Parathyroid adenoma (tissue), 2 donors: Measurements from ENCODE around the gene TCF15.

ENCODE experiments used
- H2AFZ ChIP-seq: fragments of 300-600 bp; sonication (generic); one replicate; pipeline ENCODE4 v1.7.0; 2017; ENCODE audit warnings: antibody characterized with exemption, mild to moderate bottlenecking
- H3K27ac ChIP-seq: fragments of 300-600 bp; sonication (generic); one replicate; pipeline ENCODE4 v1.7.0; 2017
- H3K27me3 ChIP-seq: fragments of 300-600 bp; sonication (generic); one replicate; pipeline ENCODE4 v1.7.0; 2017; ENCODE audit warnings: low read length; ENCODE audit not compliant: control insufficient read depth, insufficient read depth
- H3K36me3 ChIP-seq: fragments of 300-600 bp; sonication (generic); one replicate; pipeline ENCODE4 v1.7.0; 2017; ENCODE audit warnings: low read length; ENCODE audit not compliant: control insufficient read depth, insufficient read depth
- H3K4me1 ChIP-seq: fragments of 300-600 bp; sonication (generic); one replicate; pipeline ENCODE4 v1.7.0; 2017; ENCODE audit warnings: control low read depth
- H3K4me2 ChIP-seq: fragments of 300-600 bp; sonication (generic); one replicate; pipeline ENCODE4 v1.7.0; 2017; ENCODE audit warnings: low read length
- H3K4me3 ChIP-seq: fragments of 300-600 bp; sonication (generic); one replicate; pipeline ENCODE4 v1.7.0; 2017; ENCODE audit warnings: low read depth, low read length
- H3K79me2 ChIP-seq: fragments of 300-600 bp; sonication (generic); one replicate; pipeline ENCODE4 v1.7.0; 2017; ENCODE audit warnings: control low read depth
- H3K9ac ChIP-seq: fragments of 300-600 bp; sonication (generic); one replicate; pipeline ENCODE4 v1.7.0; 2017; ENCODE audit warnings: mild to moderate bottlenecking
- H3K9me3 ChIP-seq: fragments of 300-600 bp; sonication (generic); one replicate; pipeline ENCODE4 v1.7.0; 2017; ENCODE audit warnings: low read length; ENCODE audit not compliant: control insufficient read depth
- TF ChIP-seq, protein P1 (sequence below): fragments of 300-600 bp; sonication (generic); IDR thresholded peaks from one replicate; pipeline ENCODE4 v1.7.0; 2017; ENCODE audit warnings: antibody characterized with exemption, mild to moderate bottlenecking
- donor health status: primary hyperparathyroidism.

Gene TCF15

DNA sequence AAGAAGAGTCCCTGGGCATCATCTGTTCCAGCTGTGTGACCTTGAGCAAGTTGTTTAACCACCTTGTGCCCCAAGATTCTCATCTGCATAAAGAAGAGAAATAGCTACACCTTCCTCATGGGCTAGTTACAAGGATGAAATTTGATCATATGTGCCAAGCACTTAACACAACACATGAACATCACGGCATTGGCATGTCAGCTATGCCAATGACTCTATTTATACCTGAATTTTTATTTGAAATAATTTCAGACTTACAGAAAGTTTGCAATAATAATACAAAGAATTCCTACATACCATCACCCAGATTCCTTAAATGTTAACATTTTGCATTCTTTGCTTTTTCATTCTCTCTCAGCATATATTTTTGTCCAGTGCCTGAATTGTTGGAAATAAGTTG, 21.0 kb upstream of the TCF15 start:
- no peak overlapping the region for H2AFZ ChIP-seq
- no peaks in the 10 kb centered on the region for H3K4me1 ChIP-seq
- H3K4me2 ChIP-seq = no peak overlapping the region
- no peak overlapping the region for H3K27ac ChIP-seq
- TF ChIP-seq, protein P1, sequence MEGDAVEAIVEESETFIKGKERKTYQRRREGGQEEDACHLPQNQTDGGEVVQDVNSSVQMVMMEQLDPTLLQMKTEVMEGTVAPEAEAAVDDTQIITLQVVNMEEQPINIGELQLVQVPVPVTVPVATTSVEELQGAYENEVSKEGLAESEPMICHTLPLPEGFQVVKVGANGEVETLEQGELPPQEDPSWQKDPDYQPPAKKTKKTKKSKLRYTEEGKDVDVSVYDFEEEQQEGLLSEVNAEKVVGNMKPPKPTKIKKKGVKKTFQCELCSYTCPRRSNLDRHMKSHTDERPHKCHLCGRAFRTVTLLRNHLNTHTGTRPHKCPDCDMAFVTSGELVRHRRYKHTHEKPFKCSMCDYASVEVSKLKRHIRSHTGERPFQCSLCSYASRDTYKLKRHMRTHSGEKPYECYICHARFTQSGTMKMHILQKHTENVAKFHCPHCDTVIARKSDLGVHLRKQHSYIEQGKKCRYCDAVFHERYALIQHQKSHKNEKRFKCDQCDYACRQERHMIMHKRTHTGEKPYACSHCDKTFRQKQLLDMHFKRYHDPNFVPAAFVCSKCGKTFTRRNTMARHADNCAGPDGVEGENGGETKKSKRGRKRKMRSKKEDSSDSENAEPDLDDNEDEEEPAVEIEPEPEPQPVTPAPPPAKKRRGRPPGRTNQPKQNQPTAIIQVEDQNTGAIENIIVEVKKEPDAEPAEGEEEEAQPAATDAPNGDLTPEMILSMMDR = no peak
- no peaks in the 10 kb centered on the region for H3K79me2 ChIP-seq
- no peaks in the 10 kb centered on the region for H3K9me3 ChIP-seq
- H3K36me3 ChIP-seq = no peaks in the 10 kb centered on the region
- H3K4me3 ChIP-seq = no peak overlapping the region
- H3K27me3 ChIP-seq = no peaks in the 10 kb centered on the region
- no peak overlapping the region for H3K9ac ChIP-seq

DNA sequence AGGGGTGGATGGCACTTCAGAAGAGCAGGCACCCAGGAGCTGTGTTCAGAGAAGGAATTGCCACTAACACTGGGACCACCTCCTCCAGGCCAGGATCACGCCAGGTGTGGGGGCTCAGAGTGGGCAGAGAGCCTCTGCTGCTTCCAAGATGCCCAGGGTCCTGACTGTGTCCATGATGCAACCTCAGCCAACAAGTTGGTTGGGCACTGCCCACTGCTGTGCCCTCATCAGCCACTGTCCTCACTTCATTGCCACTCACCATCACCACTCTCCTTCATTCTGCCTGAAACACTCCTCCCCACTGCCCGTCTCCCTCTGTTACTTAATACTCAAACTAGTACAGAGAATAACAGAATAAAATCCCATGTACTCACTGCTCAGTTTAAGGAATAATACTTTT, 16.5 kb upstream of the TCF15 start:
- no peak overlapping the region for H2AFZ ChIP-seq
- no peaks in the 10 kb centered on the region for H3K4me1 ChIP-seq
- no peaks in the 10 kb centered on the region for H3K9me3 ChIP-seq
- H3K9ac ChIP-seq = no peak overlapping the region
- H3K36me3 ChIP-seq = no peaks in the 10 kb centered on the region
- no peak overlapping the region for H3K4me2 ChIP-seq
- TF ChIP-seq, protein P1 = no peak
- H3K27me3 ChIP-seq = no peaks in the 10 kb centered on the region
- H3K27ac ChIP-seq = no peak overlapping the region
- H3K79me2 ChIP-seq = no peaks in the 10 kb centered on the region
- H3K4me3 ChIP-seq = no peak overlapping the region

DNA sequence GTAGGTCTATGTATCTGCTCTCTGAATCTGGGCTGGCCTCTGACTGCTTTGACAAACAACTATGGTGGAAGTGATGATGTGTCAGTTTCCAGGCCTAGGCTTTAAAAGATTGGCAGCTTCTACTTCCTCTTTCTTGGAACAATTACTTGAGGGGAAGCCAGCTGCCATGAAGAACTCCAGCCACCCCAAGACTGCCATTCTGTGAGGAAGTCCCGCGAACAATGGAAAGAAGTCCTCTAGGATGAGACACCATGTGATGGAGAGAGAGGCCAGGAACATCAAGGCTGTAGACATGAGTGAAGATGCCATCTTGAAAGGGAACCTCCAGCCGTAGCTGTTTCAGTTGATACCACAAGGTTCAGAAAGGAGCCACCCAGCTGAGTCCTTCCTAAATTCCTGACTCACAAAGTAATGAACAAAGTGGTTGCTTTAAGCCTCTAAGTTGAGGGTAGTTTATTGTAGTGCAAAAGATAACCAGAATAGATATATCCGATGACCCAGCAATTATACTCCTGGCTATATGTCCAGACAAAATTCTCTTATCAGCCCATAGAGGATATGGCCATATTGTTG, 15.3 kb upstream of the TCF15 start:
- no peak overlapping the region for H3K4me2 ChIP-seq
- no peaks in the 10 kb centered on the region for H3K36me3 ChIP-seq
- H2AFZ ChIP-seq = no peak overlapping the region
- no peaks in the 10 kb centered on the region for H3K79me2 ChIP-seq
- H3K9ac ChIP-seq = no peak overlapping the region
- H3K4me1 ChIP-seq = no peaks in the 10 kb centered on the region
- H3K9me3 ChIP-seq = no peaks in the 10 kb centered on the region
- no peaks in the 10 kb centered on the region for H3K27me3 ChIP-seq
- TF ChIP-seq, protein P1 = no peak
- no peak overlapping the region for H3K27ac ChIP-seq
- H3K4me3 ChIP-seq = no peak overlapping the region

DNA sequence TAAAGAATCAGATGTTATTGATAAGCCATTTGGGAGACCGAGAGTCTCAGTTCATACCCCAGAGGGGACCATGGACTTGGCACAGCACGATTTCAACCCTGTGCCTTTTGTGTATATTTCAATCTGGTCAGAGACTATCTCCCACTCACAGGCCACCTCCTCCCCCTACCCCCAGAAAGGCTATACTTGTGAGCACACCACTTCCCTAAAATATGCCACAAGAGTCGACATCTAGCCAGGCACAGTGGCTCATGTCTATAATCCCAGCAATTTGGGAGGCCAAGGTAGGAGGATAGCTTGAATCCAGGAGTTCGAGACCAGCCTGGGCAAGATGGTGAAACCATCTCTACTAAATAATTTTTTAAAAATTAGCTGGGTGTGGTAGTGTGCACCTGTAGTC, 13.6 kb upstream of the TCF15 start:
- H3K9ac ChIP-seq = no peak overlapping the region
- TF ChIP-seq, protein P1 = no peak
- H2AFZ ChIP-seq = no peak overlapping the region
- H3K79me2 ChIP-seq = no peaks in the 10 kb centered on the region
- no peak overlapping the region for H3K4me2 ChIP-seq
- H3K4me1 ChIP-seq = no peaks in the 10 kb centered on the region
- H3K9me3 ChIP-seq = no peaks in the 10 kb centered on the region
- no peak overlapping the region for H3K27ac ChIP-seq
- H3K4me3 ChIP-seq = no peak overlapping the region
- H3K36me3 ChIP-seq = no peaks in the 10 kb centered on the region
- no peaks in the 10 kb centered on the region for H3K27me3 ChIP-seq

DNA sequence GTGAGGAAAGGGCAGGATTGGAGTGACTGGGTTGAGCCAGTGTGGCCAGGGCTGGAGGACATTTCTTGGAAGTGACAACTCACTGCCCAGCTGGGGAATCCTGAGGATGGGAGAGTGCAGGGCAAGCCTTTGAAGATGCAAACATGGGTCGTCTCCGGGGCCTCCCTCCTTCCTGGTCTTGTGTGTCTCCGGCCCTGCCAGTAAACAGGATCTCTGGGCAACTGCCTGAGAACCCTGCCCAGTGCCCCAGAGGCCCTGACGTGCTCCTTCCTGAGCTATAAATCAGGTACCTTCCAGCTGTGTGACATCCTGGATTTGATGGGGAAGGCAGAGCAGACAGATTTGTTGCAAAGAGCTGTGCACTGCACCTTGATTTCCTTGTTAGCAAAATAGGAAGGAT, 12.9 kb upstream of the TCF15 start:
- Histone ChIP-seq H3K36me3 (no peaks in the 10 kb centered on the region), H3K79me2 (no peaks in the 10 kb centered on the region), H3K4me3 (no peak overlapping the region), H3K9ac (no peak overlapping the region), H3K4me1 (no peaks in the 10 kb centered on the region), H2AFZ (no peak overlapping the region), H3K9me3 (no peaks in the 10 kb centered on the region), H3K27me3 (no peaks in the 10 kb centered on the region), H3K4me2 (no peak overlapping the region), H3K27ac (no peak overlapping the region)
- TF ChIP-seq, protein P1 = no peak
